GM19395 (cell line): ENCODE data around the gene ITPR3.

Experiments used
- ATAC-seq: cut with Tn5 transposase; IDR thresholded peaks from one replicate; pipeline ENCODE4 v1.9.1; 2021; ENCODE audit warnings: mild to moderate bottlenecking, moderate library complexity; ENCODE audit not compliant: unreplicated experiment

ITPR3 gene

GRCh38 chr6:33664506-33665057 lies 43.5 kb downstream of the ITPR3 start:
- no peak for ATAC-seq

DNA sequence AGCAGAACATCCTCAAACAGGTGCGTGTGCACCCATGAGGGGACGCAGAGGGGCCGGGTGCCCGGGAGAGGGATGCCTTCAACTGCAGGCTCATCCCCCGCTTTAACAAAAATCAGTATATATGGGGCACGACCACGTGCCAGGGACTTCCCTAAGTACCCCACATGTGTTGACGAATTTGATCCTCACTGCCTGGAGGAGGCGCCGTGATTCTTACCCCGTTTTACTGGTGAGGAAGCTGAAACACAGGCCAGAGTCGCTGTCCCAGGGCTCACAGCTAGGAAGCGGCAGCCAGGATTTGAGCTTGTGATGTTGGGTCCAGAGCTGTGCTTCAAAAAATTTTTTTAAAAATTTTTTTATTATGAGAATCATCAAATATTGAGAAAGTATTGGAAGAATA lies 44.8 kb downstream of the ITPR3 start:
- ATAC-seq = no peak

DNA sequence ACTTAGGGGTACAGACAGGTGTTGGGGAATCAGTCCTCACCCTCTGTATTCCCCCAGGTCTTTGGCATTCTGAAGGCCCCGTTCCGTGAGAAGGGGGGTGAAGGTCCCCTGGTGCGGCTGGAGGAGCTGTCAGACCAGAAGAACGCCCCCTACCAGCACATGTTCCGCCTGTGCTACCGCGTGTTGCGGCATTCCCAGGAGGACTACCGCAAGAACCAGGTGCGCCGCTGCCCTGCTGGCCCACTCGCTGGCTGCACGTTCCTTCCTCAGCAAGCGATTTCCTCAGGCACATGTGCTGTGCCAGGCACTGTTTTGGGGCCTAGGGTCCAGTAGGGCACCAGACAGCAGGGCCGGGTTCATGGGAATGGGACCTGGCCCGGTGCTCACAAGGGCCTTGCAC lies 46.0 kb downstream of the ITPR3 start:
- no peak for ATAC-seq

GRCh38 chr6:33667776-33668175 lies 46.7 kb downstream of the ITPR3 start:
- no peak for ATAC-seq

DNA sequence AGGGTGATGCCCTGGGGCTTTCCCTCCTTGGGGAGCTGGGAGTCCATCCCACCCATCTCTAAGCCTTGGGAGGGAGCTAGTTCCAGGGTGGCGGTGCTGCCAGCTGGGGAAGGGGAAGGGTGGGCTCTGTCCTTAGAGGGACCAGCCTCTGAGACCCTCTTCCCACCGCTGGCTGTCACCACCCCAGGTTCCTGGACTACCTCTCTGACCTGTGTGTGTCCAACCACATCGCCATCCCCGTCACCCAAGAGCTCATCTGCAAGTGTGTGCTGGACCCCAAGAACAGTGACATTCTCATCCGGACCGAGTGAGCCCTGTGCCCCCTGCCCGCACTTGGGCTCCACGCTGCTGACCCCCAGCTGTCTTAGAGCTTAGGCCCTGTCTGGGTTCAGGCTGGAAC lies 47.2 kb downstream of the ITPR3 start:
- ATAC-seq = no peak

DNA sequence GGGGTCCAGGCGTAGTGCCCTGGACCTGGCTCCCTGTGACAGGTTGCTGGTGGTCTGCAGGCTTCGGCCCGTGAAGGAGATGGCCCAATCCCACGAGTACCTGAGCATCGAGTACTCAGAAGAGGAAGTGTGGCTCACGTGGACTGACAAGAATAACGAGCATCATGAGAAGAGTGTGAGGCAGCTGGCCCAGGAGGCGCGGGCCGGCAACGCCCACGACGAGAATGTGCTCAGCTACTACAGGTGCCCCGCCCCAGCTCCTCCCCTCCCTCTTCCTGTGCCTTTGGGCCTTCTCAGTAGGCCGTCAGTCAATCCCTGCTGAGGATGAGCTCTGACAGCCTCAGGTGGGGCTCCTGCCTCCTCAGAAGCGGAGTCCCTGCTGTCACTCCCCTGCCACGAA lies 47.8 kb downstream of the ITPR3 start:
- ATAC-seq = no peak

GRCh38 chr6:33670086-33670660 lies 49.1 kb downstream of the ITPR3 start:
- no peak for ATAC-seq

- ATAC-seq = no peak
These were observed 50.0 kb downstream of the ITPR3 start for GRCh38 chr6:33670971-33671743.

DNA sequence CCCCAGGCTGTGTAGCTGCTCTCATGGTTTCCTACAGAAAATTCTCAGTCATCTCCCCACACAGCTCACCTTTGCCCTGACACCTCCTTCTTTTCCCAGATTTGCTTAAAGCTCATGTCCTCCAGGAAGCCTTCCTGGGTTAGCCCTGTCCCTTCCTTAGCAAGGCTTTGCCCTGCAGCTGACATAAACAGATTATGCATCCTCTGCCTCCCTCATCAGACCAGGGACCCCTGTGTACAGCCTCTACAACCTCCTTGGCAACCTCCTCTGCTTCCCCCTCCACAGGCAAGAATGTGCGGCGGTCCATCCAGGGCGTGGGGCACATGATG lies 50.6 kb downstream of the ITPR3 start:
- ATAC-seq = no peak

DNA sequence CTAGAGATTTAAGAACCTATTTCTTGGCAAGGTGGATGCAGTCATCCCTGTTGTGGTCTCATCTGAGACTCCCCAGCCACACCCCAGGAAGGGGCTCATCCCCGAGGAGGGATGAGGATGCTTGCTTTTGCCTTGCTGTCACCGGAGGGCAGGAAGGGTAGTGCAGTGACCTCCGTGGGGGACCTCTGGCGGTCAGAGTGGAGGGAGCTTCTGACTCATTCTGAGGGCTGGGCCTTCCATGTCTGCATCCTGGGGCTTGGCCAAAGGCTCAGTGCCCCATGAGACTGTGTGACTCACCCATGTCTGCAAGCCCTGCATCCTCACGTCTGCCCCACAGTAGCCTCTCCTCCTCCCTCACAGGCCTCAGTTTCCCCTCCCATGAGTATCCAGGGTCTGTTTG lies 51.7 kb downstream of the ITPR3 start:
- ATAC-seq = no peak

GRCh38 chr6:33673851-33674250 lies 52.7 kb downstream of the ITPR3 start:
- ATAC-seq = no peak

DNA sequence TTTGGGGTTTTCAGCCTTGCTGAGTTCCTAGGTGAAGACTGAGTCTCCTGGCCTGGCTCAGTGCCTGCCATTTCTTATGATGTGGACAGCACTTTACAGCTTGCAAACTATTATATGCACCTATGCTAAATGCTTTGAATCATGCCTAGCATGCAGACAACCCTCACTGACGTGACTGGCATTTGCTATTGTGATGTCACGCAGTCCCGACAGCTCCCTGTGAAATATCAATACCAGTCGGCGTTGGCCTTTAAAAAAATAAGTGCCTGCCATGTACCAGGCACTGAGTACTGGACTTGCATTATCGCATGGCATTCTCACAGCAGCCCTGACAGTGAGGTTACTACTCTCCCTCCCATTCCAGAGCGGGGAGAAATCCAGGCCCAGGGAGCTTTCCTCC lies 54.8 kb downstream of the ITPR3 start:
- ATAC-seq = no peak

DNA sequence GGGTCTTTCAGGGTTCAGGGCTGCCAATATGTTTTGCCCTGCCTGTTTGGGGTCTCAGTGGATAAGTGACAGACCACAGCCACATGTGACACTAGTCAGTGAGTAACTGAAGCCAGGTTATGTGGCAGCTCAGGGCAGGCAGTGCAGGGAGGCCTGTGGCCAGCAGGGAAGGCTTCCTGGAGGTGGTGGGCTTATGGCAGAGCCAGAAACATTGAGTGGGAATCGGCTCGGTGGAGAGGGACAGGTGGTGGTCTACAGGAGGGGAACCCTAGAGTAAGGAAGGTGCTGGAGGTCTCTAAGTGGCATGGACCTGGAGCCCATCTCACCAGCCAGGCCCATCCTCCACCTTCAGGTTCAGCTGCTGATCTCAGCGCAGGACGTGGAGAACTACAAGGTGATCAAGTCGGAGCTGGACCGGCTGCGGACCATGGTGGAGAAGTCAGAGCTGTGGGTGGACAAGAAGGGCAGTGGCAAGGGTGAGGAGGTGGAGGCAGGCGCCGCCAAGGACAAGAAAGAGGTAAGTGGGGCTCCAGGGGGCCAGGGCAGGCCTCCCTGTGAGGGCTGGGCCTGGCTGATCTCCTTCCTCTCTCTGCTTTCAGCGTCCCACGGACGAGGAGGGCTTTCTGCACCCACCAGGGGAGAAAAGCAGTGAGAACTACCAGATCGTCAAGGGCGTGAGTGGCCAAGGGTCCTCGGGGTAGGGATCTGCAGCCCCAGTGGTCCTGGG lies 55.5 kb downstream of the ITPR3 start:
- no peak for ATAC-seq

DNA sequence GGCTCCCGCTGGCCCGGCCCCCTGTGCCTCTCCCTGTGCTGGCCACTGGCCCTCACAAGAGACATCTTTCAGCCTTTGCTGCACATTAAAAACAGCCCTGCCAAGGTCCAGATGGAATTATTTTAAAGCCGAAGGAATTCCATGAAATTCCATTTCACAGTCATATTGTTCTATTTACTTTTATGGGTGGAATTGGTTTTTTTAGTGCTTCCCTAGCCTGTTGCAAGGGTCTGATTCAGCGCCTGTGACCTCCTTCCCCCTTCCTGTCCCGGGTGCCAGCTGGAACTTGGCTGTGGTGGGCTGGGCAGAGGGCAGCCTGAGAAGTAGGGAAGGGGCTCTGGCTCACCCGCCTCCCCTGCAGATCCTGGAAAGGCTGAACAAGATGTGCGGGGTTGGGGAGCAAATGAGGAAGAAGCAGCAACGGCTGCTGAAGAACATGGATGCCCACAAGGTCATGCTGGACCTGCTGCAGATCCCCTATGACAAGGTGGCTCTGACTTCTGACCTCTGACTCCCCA lies 56.1 kb downstream of the ITPR3 start:
- no peak for ATAC-seq

- no peak for ATAC-seq
These were observed 56.6 kb downstream of the ITPR3 start for GRCh38 chr6:33677689-33678088.

GRCh38 chr6:33678233-33678931 lies 57.3 kb downstream of the ITPR3 start:
- no peak for ATAC-seq

DNA sequence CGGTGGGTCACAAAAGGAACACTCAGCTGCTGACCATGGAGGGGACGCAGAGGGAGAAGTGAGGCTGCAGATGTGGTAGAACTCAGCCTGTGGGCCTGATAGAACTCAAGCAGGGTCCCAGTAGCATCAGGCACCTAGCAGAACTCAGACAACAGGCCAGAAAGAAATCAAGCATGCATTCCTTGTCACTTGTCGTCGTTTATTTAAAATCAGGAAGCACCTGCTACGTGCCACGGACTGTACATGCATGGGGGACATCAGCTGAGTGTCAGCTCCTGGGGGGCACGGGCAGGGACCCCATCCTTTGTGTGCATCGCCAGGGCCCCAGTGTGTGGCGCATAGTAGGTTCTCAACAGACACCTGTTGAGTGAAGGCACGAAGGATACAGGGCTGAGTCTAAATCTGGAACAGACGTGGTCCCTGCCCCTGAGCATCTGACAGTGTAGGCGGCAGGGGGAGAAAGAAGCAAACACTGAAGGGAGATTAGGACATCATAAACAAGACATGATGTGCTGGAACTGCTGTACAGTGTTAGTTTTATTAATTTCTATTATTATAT lies 57.9 kb downstream of the ITPR3 start:
- ATAC-seq = no peak

- no peak for ATAC-seq
These were observed 58.6 kb downstream of the ITPR3 start for GRCh38 chr6:33679761-33680160.

DNA sequence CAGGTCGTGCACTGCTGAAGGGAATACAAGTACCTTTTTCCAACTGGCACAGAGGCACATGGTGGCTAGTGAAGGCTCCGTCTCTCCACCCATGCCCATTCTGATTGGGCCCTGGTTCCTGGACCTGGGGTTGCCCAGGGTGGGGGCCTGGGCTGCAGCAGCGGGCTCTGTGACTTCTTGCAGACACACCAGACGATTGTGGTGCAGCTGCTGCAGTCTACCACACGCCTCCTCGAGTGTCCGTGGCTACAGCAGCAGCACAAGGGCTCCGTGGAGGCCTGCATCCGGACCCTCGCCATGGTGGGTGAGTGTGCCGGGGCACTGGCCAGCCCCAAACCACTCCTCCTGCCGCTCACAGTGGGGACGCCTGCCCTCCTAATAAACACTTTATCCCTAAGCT lies 61.2 kb downstream of the ITPR3 start:
- no peak for ATAC-seq

GRCh38 chr6:33683051-33683571 lies 62.0 kb downstream of the ITPR3 start:
- ATAC-seq = no peak
